Stomach (tissue), 19 donors: ENCODE results near the gene ACP6. TPM values are rescaled to one million over a fixed set of nuclear protein-coding genes. Genes with fewer than 3 reads are reported as not detected.

ENCODE experiments used
- DNase-seq, 2 donors: peaks; one replicate each; pipeline versions ENCODE4 v3.0.0 to v3.0.0-alpha.2; 2013 to 2019
- H3K27ac ChIP-seq, 5 donors: fragments of 200-600 bp in 4 of 5; sonication (generic) in 4 of 5; one replicate each; pipeline ENCODE4 v1.5.1; 2013 to 2019; ENCODE audit warnings: mild to moderate bottlenecking in 1 of 5, moderate library complexity in 1 of 5
- H3K27me3 ChIP-seq, 3 donors: fragments of 200-600 bp; sonication (generic); one replicate each; pipeline ENCODE4 v1.5.1; 2017 to 2019; ENCODE audit warnings: mixed run types in 1 of 3
- H3K36me3 ChIP-seq, 4 donors: fragments of 200-600 bp; sonication (generic); 1 replicate in 3 of 4; 2 replicates in 1 of 4; pipeline ENCODE4 v1.5.1; 2016 to 2019
- H3K4me1 ChIP-seq, 4 donors: fragments of 200-600 bp; sonication (generic); one replicate each; pipeline ENCODE4 v1.5.1; 2016 to 2019
- H3K4me3 ChIP-seq, 4 donors: fragments of 200-600 bp; sonication (generic) in 3 of 4; one replicate each; pipeline ENCODE4 v1.5.1; 2016 to 2019; ENCODE audit warnings: mild to moderate bottlenecking in 1 of 4
- H3K9me3 ChIP-seq, 4 donors: fragments of 200-600 bp; sonication (generic); one replicate each; pipeline ENCODE4 v1.5.1; 2016 to 2019
- EP300 ChIP-seq: sonication (generic); formaldehyde crosslinking; IDR thresholded peaks from one replicate; pipeline ENCODE4 v1.6.1; 2017; ENCODE audit warnings: antibody characterized with exemption
- POLR2A ChIP-seq, 4 donors: fragments of 450-650 bp; IDR thresholded peaks; one replicate each; pipeline ENCODE4 v1.6.1; 2016; ENCODE audit warnings: antibody characterized with exemption in 4 of 4, control low read depth in 2 of 4, mild to moderate bottlenecking in 1 of 4, moderate library complexity in 1 of 4
- POLR2AphosphoS5 ChIP-seq, 3 donors: sonication (generic); formaldehyde crosslinking; IDR thresholded peaks; one replicate each; pipeline ENCODE4 v1.6.1; 2016; ENCODE audit warnings: antibody characterized with exemption in 3 of 3
- WGBS, 5 donors: extraction: QIAGEN DNeasy Blood & Tissue Kit in 3 of 5; methylation state at CpG; one replicate each; pipeline versions ENCODE4 v1.1.5 to v1.1.7; 2013 to 2018; 5-methylcytosine and 5-hydroxymethylcytosine counted together
- intact Hi-C: fragments of 100-400 bp; cut with DNase I; formaldehyde crosslinking; loops from one replicate; pipeline ENCODE4 v1.15.1; 2023; ENCODE audit warnings: low total_unique reads
- long read RNA-seq, 10 donors: transcript quantifications; one replicate each; lab custom pipeline, GENCODE V29; 2026
- polyA plus RNA-seq, 3 donors: library from polyadenylated mRNA; stranded (reverse); fragments of 200-250 nt; gene quantifications; one replicate each; pipeline ENCODE4 v1.2.3, GENCODE V29; 2013
- total RNA-seq, 5 donors: library from RNA; depleted of rRNA; stranded (reverse); fragments of >200 nt; gene quantifications; one replicate each; pipeline versions ENCODE4 v1.1.0 to v1.2.3, GENCODE V29; 2014 to 2016
- TF ChIP-seq, protein P1 (sequence below), 7 experiments: fragments of 450-650 bp in 4 of 7; fragments of 200-600 bp in 3 of 7; sonication (generic) in 3 of 7; IDR thresholded peaks; one replicate each; pipeline ENCODE4 v1.5.1; 2016 to 2019; ENCODE audit warnings: antibody characterized with exemption in 7 of 7, control low read depth in 2 of 7, mild to moderate bottlenecking in 1 of 7
- donor health status: healthy with polysubstance abuse.
- donor health status: Bipolar disorder and iron deficiency.
- donor health status: healthy.

Gene ACP6
- total RNA-seq (10 to 100 TPM in 4 of 5 donors, 1 to 10 TPM in 1; 3.5 to 55.9 (median 20.2) TPM), polyA plus RNA-seq (10 to 100 TPM in 1 of 3 donors, 1 to 10 TPM in 2; 8.9 to 21.0 (median 9.0) TPM)
- long read RNA-seq, donor 1, full-length matches to known transcripts: 1 of 1 reads
- long read RNA-seq, donor 1, partial matches to known transcripts: 0 of 1 reads
- long read RNA-seq, donor 1, other reads (novel, unspliced or antisense): 0 of 1 reads
- long read RNA-seq, donor 2, full-length matches to known transcripts: 1 of 7 reads
- long read RNA-seq, donor 2, partial matches to known transcripts: 6 of 7 reads
- long read RNA-seq, donor 2, other reads (novel, unspliced or antisense): 0 of 7 reads
- long read RNA-seq, donor 3, partial matches to known transcripts: 0 of 1 reads
- long read RNA-seq, donor 3, other reads (novel, unspliced or antisense): 0 of 1 reads
- long read RNA-seq, donor 4: 0 reads
- long read RNA-seq, donor 5, full-length matches to known transcripts: 4 of 4 reads
- long read RNA-seq, donor 5, partial matches to known transcripts: 0 of 4 reads
- long read RNA-seq, donor 5, other reads (novel, unspliced or antisense): 0 of 4 reads
- long read RNA-seq, donor 6: 0 reads
- long read RNA-seq, donor 7, full-length matches to known transcripts: 2 of 2 reads
- long read RNA-seq, donor 7, partial matches to known transcripts: 0 of 2 reads
- long read RNA-seq, donor 7, other reads (novel, unspliced or antisense): 0 of 2 reads
- long read RNA-seq, donor 8, full-length matches to known transcripts: 4 of 4 reads
- long read RNA-seq, donor 8, partial matches to known transcripts: 0 of 4 reads
- long read RNA-seq, donor 8, other reads (novel, unspliced or antisense): 0 of 4 reads
- long read RNA-seq, donor 9, partial matches to known transcripts: 0 of 1 reads
- long read RNA-seq, donor 9, other reads (novel, unspliced or antisense): 0 of 1 reads
- long read RNA-seq, donor 10, full-length matches to known transcripts: 1 of 1 reads
- long read RNA-seq, donor 10, partial matches to known transcripts: 0 of 1 reads
- long read RNA-seq, donor 10, other reads (novel, unspliced or antisense): 0 of 1 reads

DNA sequence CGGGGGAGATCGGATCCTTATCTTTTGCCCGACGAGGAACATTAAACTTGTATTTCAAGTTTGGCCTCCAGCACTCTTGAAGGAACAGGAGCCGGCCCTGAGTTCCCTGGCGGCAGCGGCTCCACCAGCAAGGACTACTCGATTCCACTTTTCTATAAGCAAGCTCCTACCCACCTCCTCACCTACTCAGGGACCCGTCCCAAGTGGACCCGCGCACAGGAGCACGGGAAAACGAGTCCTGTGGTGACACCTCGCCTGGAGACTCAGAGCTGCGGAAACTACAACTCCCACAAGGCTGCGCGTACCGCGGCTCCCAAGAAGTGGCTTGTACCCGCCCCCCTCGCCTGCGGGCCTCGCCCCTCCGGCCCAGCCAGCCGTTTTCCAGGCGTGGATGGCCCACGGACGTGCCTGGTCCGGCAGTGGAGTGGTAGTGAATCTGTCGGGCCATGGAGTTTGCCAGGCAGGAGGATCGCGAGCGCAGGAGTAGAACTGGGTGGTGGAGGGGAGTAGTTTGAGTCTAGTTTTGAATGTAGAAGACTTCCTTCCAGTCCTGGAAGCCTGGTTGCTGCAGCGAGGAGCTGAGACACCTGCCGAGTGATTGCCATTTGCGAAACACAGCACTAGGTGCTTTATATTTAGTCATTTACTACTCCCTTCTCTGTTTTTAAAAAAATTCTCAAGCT lies at the start of gene ACP6:
TSS of gene ACP6 (minus strand) at position 206 of the 683 bp plus-strand sequence. CDS start 476 bp downstream, outside the sequence.
- Histone ChIP-seq H3K4me1 (peaks cover 0 to 21% (median 11%) of the 10 kb centered on the region in 4 donors), H3K36me3 (no peaks in the 10 kb centered on the region), H3K4me3 (peak within 1 kb of the TSS; percentile 78 to 86 (median 85)), H3K27ac (peak within 1 kb of the TSS; percentile 81 to 89 (median 86)), H3K27me3 (no peaks in the 10 kb centered on the region), H3K9me3 (no peaks in the 10 kb centered on the region)
- peak; percentile 96 to 98 for DNase-seq
- peak; percentile 62 to 82 (median 67) for TF ChIP-seq POLR2AphosphoS5 (IDR thresholded peaks at IDR 0.05)
- TF ChIP-seq EP300: no peak
- TF ChIP-seq, protein P1, sequence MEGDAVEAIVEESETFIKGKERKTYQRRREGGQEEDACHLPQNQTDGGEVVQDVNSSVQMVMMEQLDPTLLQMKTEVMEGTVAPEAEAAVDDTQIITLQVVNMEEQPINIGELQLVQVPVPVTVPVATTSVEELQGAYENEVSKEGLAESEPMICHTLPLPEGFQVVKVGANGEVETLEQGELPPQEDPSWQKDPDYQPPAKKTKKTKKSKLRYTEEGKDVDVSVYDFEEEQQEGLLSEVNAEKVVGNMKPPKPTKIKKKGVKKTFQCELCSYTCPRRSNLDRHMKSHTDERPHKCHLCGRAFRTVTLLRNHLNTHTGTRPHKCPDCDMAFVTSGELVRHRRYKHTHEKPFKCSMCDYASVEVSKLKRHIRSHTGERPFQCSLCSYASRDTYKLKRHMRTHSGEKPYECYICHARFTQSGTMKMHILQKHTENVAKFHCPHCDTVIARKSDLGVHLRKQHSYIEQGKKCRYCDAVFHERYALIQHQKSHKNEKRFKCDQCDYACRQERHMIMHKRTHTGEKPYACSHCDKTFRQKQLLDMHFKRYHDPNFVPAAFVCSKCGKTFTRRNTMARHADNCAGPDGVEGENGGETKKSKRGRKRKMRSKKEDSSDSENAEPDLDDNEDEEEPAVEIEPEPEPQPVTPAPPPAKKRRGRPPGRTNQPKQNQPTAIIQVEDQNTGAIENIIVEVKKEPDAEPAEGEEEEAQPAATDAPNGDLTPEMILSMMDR (IDR thresholded peaks at IDR 0.05): peak in 1 of 7 experiments; percentile 9
- TF ChIP-seq POLR2A (IDR thresholded peaks at IDR 0.05): peak in 1 of 4 donors; percentile 26
- 1 to 2% (median 1%) methylated on average over 30 to 36 of the region's 36 CpGs for WGBS, 5 donors
- intact Hi-C loops: no loop called here

DNA sequence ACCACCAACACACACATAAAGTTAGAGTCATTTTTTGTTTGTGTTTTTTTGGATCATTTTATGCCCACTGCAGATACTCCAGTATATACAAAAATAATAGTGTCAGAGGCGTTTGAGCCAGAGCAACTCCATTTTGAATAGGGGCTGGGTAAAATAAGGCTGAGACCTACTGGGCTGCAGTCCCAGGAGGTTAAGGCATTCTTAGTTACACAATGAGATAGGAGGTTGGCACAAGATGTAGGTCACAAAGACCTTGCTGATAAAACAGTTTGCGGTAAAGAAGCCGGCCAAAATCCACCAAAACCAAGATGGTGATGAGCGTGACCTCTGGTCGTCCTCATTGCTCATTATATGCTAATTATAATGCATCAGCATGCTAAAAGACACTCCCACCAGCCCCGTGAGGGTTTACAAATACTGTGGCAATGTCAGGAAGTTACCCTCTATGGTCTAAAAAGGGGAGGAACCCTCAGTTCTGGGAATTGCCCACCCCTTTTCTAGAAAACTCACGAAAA lies 49.4 kb upstream of the ACP6 start:
- H3K27me3 ChIP-seq: peaks cover 0 to 59% (median 3%) of the 10 kb centered on the region in 3 donors

GRCh38 chr1:147719029-147719698 lies 48.8 kb upstream of the ACP6 start:
- 83 to 86% (median 84%) methylated on average over 7 of the region's 7 CpGs for WGBS, 5 donors
- intact Hi-C loops: no loop called here
- Histone ChIP-seq H3K27ac (no peak overlapping the region), H3K4me1 (peaks cover 0 to 17% (median 6%) of the 10 kb centered on the region in 4 donors), H3K9me3 (no peaks in the 10 kb centered on the region), H3K4me3 (no peak overlapping the region), H3K36me3 (no peaks in the 10 kb centered on the region), H3K27me3 (peaks cover 0 to 60% (median 3%) of the 10 kb centered on the region in 3 donors)
- peak in 1 of 2 donors; percentile 45 for DNase-seq
- TF ChIP-seq POLR2A (IDR thresholded peaks at IDR 0.05): no peak
- TF ChIP-seq, protein P1 (IDR thresholded peaks at IDR 0.05): no peak

More for the DNA sequence above, 49.4 kb upstream of the ACP6 start:
- Histone ChIP-seq H3K4me3 (no peak overlapping the region), H3K27ac (no peak overlapping the region), H3K36me3 (no peaks in the 10 kb centered on the region), H3K4me1 (peaks cover 0 to 17% (median 6%) of the 10 kb centered on the region in 4 donors), H3K9me3 (no peaks in the 10 kb centered on the region)
- DNase-seq: peak in 1 of 2 donors; percentile 37
- TF ChIP-seq POLR2AphosphoS5 (IDR thresholded peaks at IDR 0.05): no peak
- TF ChIP-seq, protein P1 (IDR thresholded peaks at IDR 0.05): no peak
- intact Hi-C loops: no loop called here
- 32 to 59% (median 47%) methylated on average over 7 of the region's 7 CpGs for WGBS, 5 donors
